ENCODE results near the gene VOPP1. TPM values are rescaled to one million over a fixed set of nuclear protein-coding genes. Genes with fewer than 3 reads are reported as not detected.

Gene VOPP1
- total and polyA plus RNA-seq, 12 donors: 10.2 to 60.7 (median 35.5) TPM

DNA sequence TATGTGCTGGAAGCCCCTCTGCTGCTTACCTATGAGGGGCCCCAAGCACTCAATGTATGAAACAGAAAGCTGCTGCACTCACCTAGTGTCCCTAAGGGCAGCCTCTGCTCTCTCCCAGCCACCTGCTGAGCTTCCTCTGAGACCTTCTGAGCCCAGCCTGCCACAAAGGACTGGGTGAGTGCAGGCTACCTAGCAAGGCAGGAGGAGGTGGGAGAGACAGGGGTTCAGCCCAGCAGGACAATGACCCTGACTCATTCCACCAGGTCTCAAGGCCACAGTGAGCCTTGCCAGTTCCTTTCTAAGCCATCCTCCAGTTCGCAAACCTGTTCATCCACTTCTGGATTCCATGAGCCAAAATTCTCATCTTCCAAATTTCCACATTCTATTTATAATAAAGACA, 16.3 kb downstream of the VOPP1 start:
- no peak for TF ChIP-seq POLR2A (IDR thresholded peaks at IDR 0.05)
- TF ChIP-seq, protein P1, sequence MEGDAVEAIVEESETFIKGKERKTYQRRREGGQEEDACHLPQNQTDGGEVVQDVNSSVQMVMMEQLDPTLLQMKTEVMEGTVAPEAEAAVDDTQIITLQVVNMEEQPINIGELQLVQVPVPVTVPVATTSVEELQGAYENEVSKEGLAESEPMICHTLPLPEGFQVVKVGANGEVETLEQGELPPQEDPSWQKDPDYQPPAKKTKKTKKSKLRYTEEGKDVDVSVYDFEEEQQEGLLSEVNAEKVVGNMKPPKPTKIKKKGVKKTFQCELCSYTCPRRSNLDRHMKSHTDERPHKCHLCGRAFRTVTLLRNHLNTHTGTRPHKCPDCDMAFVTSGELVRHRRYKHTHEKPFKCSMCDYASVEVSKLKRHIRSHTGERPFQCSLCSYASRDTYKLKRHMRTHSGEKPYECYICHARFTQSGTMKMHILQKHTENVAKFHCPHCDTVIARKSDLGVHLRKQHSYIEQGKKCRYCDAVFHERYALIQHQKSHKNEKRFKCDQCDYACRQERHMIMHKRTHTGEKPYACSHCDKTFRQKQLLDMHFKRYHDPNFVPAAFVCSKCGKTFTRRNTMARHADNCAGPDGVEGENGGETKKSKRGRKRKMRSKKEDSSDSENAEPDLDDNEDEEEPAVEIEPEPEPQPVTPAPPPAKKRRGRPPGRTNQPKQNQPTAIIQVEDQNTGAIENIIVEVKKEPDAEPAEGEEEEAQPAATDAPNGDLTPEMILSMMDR (IDR thresholded peaks at IDR 0.05): no peak
- H3K27ac ChIP-seq: no peak overlapping the region
- H3K9me3 ChIP-seq (replicated peaks in 1 of 3): no peaks in the 10 kb centered on the region
- no peak for DNase-seq
- H3K36me3 ChIP-seq (replicated peaks in 1 of 2): no peaks in the 10 kb centered on the region
- WGBS, 4 donors: 72 to 85% (median 79%) methylated on average over 1 of the region's 1 CpG
- no peaks in the 10 kb centered on the region for H3K27me3 ChIP-seq
- H3K4me3 ChIP-seq: no peak overlapping the region
- peaks cover 0 to 18% of the 10 kb centered on the region in 2 donors for H3K4me1 ChIP-seq (replicated peaks in 1 of 2)
- intact Hi-C loops (cut with DNase I): no loop called here

DNA sequence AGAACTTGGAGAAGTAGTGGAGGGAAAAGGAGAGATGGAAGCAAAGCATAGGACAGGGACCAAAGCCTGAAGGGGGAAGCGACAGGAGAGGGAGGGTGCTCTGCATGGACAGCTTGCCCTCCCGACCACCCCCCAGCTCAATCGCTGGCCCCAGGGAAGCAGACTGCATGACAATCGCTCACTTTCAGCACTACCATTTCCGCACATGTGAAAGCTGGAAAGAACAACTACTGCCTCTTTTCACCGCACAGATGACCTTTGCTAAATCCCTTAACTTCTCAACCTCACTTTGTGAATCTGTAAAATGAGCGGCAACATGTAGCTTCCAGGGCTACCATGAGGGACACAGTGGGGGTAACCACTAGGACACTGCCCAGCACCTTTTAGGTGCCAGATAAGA, 17.1 kb downstream of the VOPP1 start:
- Histone ChIP-seq H3K9me3 (replicated peaks in 1 of 3) (no peaks in the 10 kb centered on the region), H3K36me3 (replicated peaks in 1 of 2) (no peaks in the 10 kb centered on the region), H3K27me3 (no peaks in the 10 kb centered on the region), H3K4me3 (no peak overlapping the region), H3K4me1 (replicated peaks in 1 of 2) (peaks cover 0 to 20% of the 10 kb centered on the region in 2 donors), H3K27ac (no peak overlapping the region)
- TF ChIP-seq, protein P1 (IDR thresholded peaks at IDR 0.05): no peak
- no peak for TF ChIP-seq POLR2A (IDR thresholded peaks at IDR 0.05)
- no peak for DNase-seq
- 82 to 95% (median 92%) methylated on average over 6 to 7 of the region's 7 CpGs for WGBS, 4 donors
- intact Hi-C loops (cut with DNase I): no loop called here

DNA sequence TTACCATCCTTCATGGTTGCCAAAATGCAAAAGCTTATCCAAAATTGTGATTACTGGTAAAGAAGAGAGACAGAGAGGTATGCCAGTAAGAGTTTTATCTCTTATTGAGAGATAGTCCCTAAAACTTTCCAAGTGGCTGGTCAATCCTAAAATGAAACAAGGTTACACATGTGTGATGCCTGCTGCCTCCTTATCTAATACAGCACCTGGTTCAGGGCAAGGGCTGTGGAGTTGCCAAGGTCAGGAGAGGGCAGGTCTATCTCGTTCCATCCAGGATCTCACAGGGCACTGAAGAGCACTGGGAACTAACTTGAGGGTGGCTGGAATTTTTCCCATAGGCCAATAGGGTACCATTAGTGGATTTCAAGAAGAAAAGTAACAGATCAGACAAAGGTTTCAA, 18.3 kb downstream of the VOPP1 start:
- H3K4me3 ChIP-seq: no peak overlapping the region
- TF ChIP-seq POLR2A (IDR thresholded peaks at IDR 0.05): no peak
- TF ChIP-seq, protein P1 (IDR thresholded peaks at IDR 0.05): no peak
- peak overlapping the region in 1 of 5 donors; percentile 32 for H3K27ac ChIP-seq
- H3K9me3 ChIP-seq (replicated peaks in 1 of 3): no peaks in the 10 kb centered on the region
- WGBS, 4 donors: 43 to 69% (median 52%) methylated on average over 1 of the region's 1 CpG
- no peak for DNase-seq
- H3K36me3 ChIP-seq (replicated peaks in 1 of 2): no peaks in the 10 kb centered on the region
- intact Hi-C loops (cut with DNase I): no loop called here
- H3K27me3 ChIP-seq: no peaks in the 10 kb centered on the region
- H3K4me1 ChIP-seq (replicated peaks in 1 of 2): peaks cover 0 to 25% of the 10 kb centered on the region in 2 donors

DNA sequence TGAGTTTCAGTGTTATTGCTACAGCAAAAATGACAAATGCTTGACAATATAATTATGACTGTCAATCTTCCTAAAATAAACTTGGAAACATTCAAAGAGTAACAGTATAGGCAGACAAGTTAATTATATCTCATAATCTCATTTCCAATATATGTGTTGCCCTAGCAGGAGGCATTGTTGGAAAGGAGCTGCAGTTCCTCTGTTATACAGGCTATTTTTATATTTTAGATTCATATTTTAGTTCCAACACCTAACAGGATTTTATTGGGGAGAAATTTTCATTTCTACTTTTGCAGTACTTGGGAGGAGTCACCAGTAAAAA, 19.3 kb downstream of the VOPP1 start:
- H3K4me3 ChIP-seq: no peak overlapping the region
- no peaks in the 10 kb centered on the region for H3K9me3 ChIP-seq (replicated peaks in 1 of 3)
- H3K4me1 ChIP-seq (replicated peaks in 1 of 2): peaks cover 0 to 25% of the 10 kb centered on the region in 2 donors
- no peaks in the 10 kb centered on the region for H3K36me3 ChIP-seq (replicated peaks in 1 of 2)
- H3K27me3 ChIP-seq: no peaks in the 10 kb centered on the region
- intact Hi-C loops (cut with DNase I): no loop called here
- TF ChIP-seq, protein P1 (IDR thresholded peaks at IDR 0.05): no peak
- no peak for TF ChIP-seq POLR2A (IDR thresholded peaks at IDR 0.05)
- DNase-seq: no peak
- peak overlapping the region in 2 of 5 donors; percentile 56 to 65 for H3K27ac ChIP-seq
